Fibroblast of skin of left quadriceps (primary cell): Measurements from ENCODE around the gene ESYT1.
"Not testable (repeated sequence)": the region's sequence is repeated elsewhere in the genome, so short reads cannot be mapped to it uniquely, and the experiment has no call there.

ENCODE experiments used
- DNase-seq, 2 experiments: peaks; one replicate each; pipeline ENCODE4 v3.0.0-alpha.2; 2013; ENCODE audit warnings: low read depth in 2 of 2

The ESYT1 gene

GRCh38 chr12:56155256-56155845 lies 27.3 kb downstream of the ESYT1 start:
- DNase-seq = no peak

- not testable (repeated sequence) for DNase-seq
Measured at GRCh38 chr12:56156464-56157200, 28.6 kb downstream of the ESYT1 start.

GRCh38 chr12:56157201-56158028 lies 29.3 kb downstream of the ESYT1 start:
- peak; percentile 80 for DNase-seq

- peak; percentile 95 for DNase-seq
Measured at GRCh38 chr12:56158029-56158925, 30.2 kb downstream of the ESYT1 start, which contains the start of gene MYL6. Gene MYL6 (plus strand): TSS chr12:56158359. CDS start chr12:56158402, 43 bp downstream.

GRCh38 chr12:56158926-56159461 lies 30.9 kb downstream of the ESYT1 start:
- peak; percentile 47 to 59 for DNase-seq

GRCh38 chr12:56159482-56160192 lies 31.6 kb downstream of the ESYT1 start:
- DNase-seq = no peak

- no peak for DNase-seq
Measured at GRCh38 chr12:56160193-56160763, 32.2 kb downstream of the ESYT1 start.

GRCh38 chr12:56160894-56161689 lies 33.0 kb downstream of the ESYT1 start:
- no peak for DNase-seq

- DNase-seq = no peak
Measured at GRCh38 chr12:56161690-56162351, 33.8 kb downstream of the ESYT1 start.

GRCh38 chr12:56162468-56163290 lies 34.6 kb downstream of the ESYT1 start:
- no peak for DNase-seq

- DNase-seq = no peak
Measured at GRCh38 chr12:56163533-56164344, 35.7 kb downstream of the ESYT1 start.

- no peak for DNase-seq
Measured at GRCh38 chr12:56164345-56164729, 36.3 kb downstream of the ESYT1 start.

- no peak for DNase-seq
Measured at GRCh38 chr12:56165369-56165768, 37.3 kb downstream of the ESYT1 start.

- DNase-seq = no peak
Measured at GRCh38 chr12:56169229-56169759, 41.2 kb downstream of the ESYT1 start.

- DNase-seq = no peak
Measured at GRCh38 chr12:56172839-56173238, 44.8 kb downstream of the ESYT1 start.

GRCh38 chr12:56178347-56178746 lies 50.3 kb downstream of the ESYT1 start:
- DNase-seq = no peak

- no peak for DNase-seq
Measured at GRCh38 chr12:56186957-56187356, 58.9 kb downstream of the ESYT1 start.
